ENCODE results near the gene FNIP1.

Gene FNIP1

GRCh38 chr5:131671994-131672655, 124.7 kb downstream of the FNIP1 start:
- H3K4me3 ChIP-seq (ENCODE audit: control insufficient read depth, low read depth, low read length): no peak overlapping the region
- no peak for TF ChIP-seq CTCF (IDR thresholded peaks at IDR 0.05; ENCODE audit: control insufficient read depth, insufficient read depth, low read depth, low read length, missing control alignments)
- peak; percentile 85 for DNase-seq (ENCODE audit: low read depth)

- H3K4me3 ChIP-seq (ENCODE audit: control insufficient read depth, low read depth, low read length): no peak overlapping the region
- no peak for TF ChIP-seq CTCF (IDR thresholded peaks at IDR 0.05; ENCODE audit: control insufficient read depth, insufficient read depth, low read depth, low read length, missing control alignments)
- no peak for DNase-seq (ENCODE audit: low read depth)
These were observed 125.4 kb downstream of the FNIP1 start for GRCh38 chr5:131671409-131671808.

- TF ChIP-seq CTCF (IDR thresholded peaks at IDR 0.05; ENCODE audit: control insufficient read depth, insufficient read depth, low read depth, low read length, missing control alignments): no peak
- no peak overlapping the region for H3K4me3 ChIP-seq (ENCODE audit: control insufficient read depth, low read depth, low read length)
- no peak for DNase-seq (ENCODE audit: low read depth)
These were observed 131.9 kb downstream of the FNIP1 start for GRCh38 chr5:131664929-131665328.

GRCh38 chr5:131661933-131662332, 134.9 kb downstream of the FNIP1 start:
- TF ChIP-seq CTCF (IDR thresholded peaks at IDR 0.05; ENCODE audit: control insufficient read depth, insufficient read depth, low read depth, low read length, missing control alignments): no peak
- no peak for DNase-seq (ENCODE audit: low read depth)
- H3K4me3 ChIP-seq (ENCODE audit: control insufficient read depth, low read depth, low read length): no peak overlapping the region

GRCh38 chr5:131659841-131660240, 137.0 kb downstream of the FNIP1 start:
- H3K4me3 ChIP-seq (ENCODE audit: control insufficient read depth, low read depth, low read length): no peak overlapping the region
- no peak for TF ChIP-seq CTCF (IDR thresholded peaks at IDR 0.05; ENCODE audit: control insufficient read depth, insufficient read depth, low read depth, low read length, missing control alignments)
- no peak for DNase-seq (ENCODE audit: low read depth)

- DNase-seq (ENCODE audit: low read depth): no peak
- TF ChIP-seq CTCF (IDR thresholded peaks at IDR 0.05; ENCODE audit: control insufficient read depth, insufficient read depth, low read depth, low read length, missing control alignments): no peak
- H3K4me3 ChIP-seq (ENCODE audit: control insufficient read depth, low read depth, low read length): no peak overlapping the region
These were observed 137.5 kb downstream of the FNIP1 start for GRCh38 chr5:131659290-131659689.

Data from AG09309 (cell line).